ENCODE results near the gene C1orf232.

Gene C1orf232

GRCh38 chr1:26156285-26157038, 12.3 kb downstream of the C1orf232 start:
- DNase-seq (ENCODE audit: low spot score), result peak; percentile 33

DNA sequence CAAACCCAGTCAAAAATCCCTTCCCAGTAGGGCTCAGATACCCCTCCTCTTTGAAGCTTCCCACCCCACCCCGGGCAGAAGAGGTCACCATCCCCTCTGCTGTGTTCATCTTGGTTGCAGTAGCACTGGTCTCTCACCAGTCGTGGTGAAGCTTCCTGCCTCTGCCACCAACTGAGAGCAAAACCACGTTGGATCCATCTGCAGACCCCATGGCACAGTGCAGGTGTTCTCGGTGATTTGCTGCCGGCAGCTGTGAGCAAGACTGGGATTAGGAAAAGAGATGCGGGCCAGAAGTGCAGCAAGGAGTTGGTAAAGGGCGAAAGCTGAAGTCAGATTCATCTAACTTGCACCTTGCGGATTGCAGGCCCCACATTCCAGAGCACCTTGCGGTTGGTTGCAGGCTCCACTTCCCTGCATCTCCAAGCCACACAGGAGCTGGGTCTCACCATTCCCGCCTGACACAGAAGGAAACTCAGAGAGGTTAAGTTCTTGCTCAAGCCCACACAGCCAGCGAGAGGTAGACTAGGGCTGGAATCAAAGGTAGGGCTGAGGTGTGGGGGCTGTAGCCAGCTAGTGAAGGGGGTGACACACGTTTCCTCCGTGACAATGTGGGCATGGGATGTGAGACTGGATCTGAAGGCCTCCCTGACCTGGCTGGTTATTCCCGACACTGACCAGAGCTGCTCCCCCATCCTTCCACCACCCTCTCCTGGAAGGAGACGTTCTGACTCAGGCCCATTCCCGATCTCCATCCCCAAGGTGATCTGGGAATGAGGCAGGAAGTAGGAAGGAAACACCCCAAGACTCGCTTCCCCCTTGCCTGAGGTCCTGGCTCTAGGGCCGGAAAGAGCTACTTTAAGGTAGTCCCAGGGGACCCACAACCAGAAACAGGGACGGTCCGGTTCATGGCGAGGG, 13.1 kb downstream of the C1orf232 start:
- no peak for DNase-seq (ENCODE audit: low spot score)

- no peak for DNase-seq (ENCODE audit: low spot score)
These were observed 14.0 kb downstream of the C1orf232 start for GRCh38 chr1:26154750-26155149.

DNA sequence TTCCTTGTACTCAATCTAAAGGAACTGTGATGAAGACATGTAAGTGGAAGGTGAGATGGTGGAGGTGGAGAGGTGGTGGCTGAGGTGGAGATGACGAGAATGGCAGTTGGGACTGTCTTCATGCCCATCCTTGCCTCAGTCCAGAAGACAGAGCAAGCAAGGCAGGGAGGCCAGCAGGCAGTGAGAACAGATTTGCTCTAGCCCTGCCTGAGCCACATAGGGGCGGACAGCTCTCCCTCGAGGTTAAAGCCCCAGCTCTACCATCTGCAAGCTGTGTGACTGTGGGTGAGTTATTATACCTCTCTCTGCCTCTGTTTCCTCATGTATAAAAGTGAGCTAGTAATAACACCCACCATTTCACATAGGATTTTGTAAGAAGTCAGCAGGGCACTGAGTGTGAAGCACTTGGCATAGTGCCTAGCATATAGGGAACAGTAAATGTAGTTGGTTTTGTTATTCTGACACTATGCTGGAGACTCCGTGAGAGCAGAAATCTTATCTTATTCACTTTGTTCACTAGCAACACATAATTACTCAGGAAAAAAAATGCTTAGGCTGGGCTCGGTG, 14.7 kb downstream of the C1orf232 start:
- no peak for DNase-seq (ENCODE audit: low spot score)

DNA sequence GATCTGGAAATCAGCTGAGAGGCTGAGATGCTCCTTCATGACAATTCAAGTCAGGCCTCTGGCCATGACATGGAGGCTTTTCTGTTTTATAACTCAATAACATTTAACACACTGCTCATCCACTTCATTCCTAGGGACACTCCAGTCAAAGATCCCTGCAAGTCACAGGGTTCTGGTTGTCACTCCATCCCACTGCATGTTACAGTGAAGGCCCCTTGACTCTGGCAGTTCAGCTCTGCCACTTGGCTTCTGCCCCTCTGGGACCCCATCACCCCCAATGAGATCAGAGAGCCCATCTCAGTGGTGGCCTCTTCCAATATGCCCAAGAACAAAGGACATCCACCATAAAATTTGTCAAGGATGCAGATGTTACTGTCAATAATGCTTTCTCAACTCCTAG, 19.9 kb downstream of the C1orf232 start:
- DNase-seq (ENCODE audit: low spot score), result no peak

DNA sequence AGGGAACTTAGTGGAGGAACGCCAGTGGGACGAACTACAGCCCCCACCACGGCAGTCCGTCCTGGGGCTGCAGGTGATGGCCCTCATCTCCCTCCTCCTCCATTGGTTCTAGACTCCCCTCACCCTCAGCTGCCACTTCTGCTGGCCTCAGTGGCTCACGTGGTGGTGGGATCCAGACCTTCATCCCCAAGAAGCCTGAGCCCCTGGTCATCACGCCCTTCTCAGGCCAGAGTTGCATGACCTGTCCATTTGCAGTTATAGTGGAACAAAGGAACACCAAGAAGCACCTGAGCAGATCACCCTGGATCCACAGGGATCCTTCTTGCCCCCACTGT, 22.8 kb downstream of the C1orf232 start:
- no peak for DNase-seq (ENCODE audit: low spot score)

GRCh38 chr1:26145041-26145959, 23.5 kb downstream of the C1orf232 start:
- DNase-seq (ENCODE audit: low spot score), result peak; percentile 92

- no peak for DNase-seq (ENCODE audit: low spot score)
These were observed 26.6 kb downstream of the C1orf232 start for GRCh38 chr1:26142159-26142558.

DNA sequence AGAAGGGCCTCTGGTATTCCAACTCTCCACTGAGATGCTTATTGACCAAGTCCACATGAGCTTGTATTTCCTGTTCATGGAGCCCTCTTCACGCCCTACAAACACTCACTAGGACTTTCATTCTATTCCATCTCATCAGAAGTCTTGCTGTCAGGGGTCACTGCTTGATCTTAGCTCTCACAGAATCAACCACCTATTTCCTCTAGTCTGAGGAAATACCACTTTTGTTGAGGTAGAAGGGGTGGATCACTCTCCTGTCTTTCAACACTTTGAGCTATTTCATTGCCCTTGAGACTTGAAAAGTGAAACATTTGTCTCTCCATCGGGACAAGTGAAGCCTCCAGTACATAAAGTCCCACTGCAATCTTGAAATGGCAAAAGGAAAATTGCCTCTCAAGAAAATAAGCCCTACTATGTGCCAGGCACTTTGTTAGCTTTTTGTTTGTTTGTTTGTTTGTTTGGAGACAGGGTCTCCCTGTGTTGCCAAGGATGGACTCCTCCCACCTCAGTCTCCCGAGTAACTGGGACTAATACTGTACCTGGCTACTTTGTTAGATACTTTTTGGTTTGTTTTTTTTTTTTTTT, 29.7 kb downstream of the C1orf232 start:
- no peak for DNase-seq (ENCODE audit: low spot score)

DNA sequence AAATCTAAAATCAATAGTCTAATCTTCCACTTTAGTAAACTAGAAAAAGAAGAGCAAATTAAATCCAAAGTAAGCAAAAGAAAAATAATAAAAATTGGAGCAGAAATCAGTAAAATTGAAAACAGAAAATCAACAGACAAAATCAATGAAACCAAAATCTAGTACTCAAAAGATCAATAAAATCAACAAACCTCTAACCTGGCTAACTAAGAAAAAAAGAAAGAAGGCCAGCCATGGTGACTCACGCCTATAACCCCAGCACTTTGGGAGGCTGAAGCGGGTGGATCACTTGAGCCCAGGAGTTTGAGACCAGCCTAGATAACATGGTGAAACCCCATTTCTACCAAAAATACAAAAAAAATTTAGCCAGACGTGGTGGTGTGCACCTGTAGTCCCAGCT, 34.3 kb downstream of the C1orf232 start:
- no peak for DNase-seq (ENCODE audit: low spot score)

- no peak for DNase-seq (ENCODE audit: low spot score)
These were observed 36.0 kb downstream of the C1orf232 start for GRCh38 chr1:26132834-26133167.

GRCh38 chr1:26132128-26132833, 36.5 kb downstream of the C1orf232 start:
- DNase-seq (ENCODE audit: low spot score), result no peak

GRCh38 chr1:26130695-26131094, 38.1 kb downstream of the C1orf232 start:
- no peak for DNase-seq (ENCODE audit: low spot score)

DNA sequence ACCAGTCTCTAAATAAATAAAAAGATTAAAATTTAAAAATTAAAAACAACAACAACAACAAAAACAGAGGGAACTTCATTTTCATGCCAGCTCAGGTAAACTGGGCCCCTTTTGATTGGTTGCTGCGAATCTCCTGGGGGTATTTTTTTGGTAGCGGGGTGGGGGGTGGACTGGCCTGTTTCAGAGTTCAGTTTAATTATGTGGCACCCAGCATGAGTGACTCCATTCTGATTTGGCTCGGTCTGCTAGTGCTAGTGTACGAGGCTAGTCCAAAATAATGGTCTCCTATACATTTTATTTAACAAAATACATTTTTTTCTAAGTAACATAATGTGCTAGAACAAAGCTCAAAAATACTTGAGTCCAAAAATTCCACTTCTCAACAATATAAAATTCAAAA, 39.0 kb downstream of the C1orf232 start:
- no peak for DNase-seq (ENCODE audit: low spot score)

DNA sequence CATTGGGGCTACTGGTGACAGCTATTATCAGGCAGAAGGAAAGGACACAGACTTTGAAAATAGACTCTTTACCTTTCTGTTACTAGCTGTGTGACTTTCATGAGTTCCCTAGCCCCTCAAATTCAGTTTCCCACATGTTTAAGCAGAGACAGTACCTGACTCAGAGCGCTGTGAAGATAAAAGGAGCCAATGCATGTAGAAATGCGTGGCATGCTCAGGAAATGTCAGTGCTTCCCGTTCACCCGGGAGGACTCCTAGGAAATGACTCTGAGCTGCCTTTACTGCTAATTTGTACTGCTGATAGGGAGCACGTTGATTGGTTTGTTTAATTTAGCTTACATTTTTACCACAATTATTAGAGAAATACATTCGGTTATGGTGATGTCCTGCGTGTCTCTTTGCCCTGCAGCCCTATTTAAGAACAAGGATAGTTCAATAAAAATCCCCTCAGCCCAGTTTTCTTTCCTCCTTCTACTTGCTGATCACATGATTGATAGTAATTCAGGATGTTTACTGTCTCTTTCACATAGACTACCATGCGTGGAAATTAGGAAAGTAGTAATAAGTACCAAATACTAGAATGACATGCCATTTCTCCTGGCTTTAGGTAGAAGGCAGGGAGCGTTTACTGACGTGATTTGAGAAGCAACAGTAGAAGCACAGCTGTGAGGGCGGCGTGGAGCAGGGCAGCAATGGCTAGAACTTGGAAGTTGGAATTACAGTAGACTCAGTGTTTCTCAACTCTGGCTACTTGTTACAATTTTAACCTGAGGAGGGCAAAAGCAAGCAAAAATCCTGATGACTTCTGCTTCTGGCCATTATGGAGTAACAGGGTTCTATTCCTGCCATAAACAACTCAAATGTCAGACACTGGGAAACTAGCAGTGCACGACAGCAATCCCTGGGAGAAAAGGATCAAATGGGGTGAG, 41.3 kb downstream of the C1orf232 start:
- no peak for DNase-seq (ENCODE audit: low spot score)

GRCh38 chr1:26126321-26127084, 42.3 kb downstream of the C1orf232 start:
- DNase-seq (ENCODE audit: low spot score), result no peak

DNA sequence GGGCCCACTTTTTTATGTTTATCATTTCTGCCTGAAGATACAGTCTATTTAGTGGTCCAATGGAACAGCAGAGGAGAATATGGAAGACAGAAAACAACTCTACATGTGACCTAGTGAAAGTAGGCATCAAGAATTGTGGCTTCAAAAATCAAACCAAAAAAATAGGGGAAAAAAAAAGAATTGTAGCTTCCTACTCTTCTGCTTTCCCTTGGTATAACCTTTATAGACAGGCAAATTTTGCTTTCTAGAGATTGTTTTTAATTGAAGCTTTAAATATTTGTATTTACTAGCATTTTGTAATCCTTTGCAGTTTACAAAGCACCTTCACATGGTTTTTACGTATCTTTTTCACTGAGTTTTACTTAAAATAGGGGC, 42.8 kb downstream of the C1orf232 start:
- no peak for DNase-seq (ENCODE audit: low spot score)

DNA sequence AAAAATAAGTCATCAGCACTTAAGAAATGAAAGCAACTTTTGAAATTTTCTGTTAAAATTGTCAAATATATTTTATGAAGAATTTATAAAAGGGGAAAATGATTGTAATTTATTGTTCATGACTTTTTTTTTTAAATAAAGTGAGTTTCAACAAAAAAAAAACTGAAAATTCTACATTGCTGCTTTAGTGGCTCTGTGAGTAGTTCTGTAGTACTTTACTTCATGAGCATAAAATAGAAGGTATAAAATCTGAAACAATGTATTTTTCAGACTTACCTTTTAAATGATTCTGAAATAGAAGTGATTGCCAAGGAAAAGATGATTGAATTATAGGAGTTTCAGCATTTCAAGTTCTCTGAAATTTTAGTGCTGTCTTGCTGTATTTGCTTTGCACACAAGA, 43.4 kb downstream of the C1orf232 start:
- no peak for DNase-seq (ENCODE audit: low spot score)

Data from cerebellar cortex (tissue), 1 donor.